Measurements from ENCODE around the gene ZNF217.
"Not testable (repeated sequence)": the region's sequence is repeated elsewhere in the genome, so short reads cannot be mapped to it uniquely, and the experiment has no call there.

Gene ZNF217

DNA sequence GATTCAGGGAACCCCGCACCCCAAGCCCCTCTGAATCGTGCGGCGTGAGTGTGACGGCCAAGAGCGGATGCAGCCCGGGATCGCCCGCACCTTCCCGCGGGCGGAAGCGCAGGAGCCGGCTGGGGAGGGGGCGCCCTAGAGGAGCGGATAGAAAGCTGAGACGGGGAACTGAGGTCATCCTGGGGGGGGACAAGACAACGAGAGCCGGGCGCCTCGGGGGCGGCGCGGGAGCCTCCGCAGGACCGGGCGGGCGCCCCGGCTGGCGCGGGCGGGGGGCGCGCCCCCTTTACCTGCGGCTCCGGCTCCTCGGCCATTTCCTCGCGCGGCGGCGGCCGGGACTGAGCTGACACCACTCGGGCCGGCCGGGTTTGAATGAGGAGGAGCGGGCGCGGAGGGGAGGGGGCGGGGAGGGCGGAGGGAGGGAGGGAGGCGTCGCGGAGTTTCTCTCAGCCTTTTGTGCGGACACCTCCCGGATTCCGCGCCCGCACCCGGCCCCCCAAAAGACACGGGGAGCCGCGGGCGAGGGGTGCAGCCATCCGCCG is at the start of gene ZNF217:
ZNF217 (minus strand) TSS at position 374 of the 542 bp plus-strand sequence. CDS start 11,013 bp downstream, outside the sequence.
- peak in 1 of 2 experiments; percentile 33 for DNase-seq (ENCODE audit: low read depth in 2 of 2)

DNA sequence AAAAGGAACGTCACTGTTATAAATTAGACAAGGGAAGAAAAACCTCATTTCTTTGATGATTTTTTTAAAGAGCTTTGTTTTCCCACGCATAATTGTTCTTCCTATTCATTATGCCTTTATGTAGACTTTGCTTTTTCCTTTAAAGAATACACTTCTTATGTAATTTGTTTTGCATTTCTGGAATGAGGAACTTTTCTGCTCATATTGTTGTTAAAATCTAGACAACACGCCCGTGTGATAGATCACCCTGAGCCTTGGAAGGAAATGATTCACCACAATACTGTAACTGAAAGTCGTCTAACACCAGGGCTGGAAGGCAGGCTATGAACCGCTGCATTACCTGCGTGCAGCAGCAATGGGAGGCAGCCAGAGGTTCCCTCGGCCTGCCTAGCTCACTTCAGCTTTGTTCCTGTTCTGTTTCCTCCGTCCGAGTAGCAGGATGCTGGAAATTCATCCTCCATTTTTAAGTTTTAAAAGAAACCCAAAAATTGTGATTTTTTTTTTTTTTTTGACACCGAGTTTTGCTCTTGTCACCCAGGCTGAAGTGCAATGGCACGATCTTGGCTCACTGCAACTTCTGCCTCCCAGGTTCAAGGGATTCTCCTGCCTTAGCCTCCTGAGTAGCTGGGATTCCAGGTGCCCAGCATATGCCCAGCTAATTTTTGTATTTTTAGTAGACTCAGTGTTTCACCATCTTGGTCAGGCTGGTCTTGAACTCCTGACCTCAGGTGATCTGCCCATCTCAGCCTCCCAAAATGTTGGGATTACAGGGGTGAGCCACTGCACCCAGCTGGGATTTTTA is 49.6 kb upstream of the ZNF217 start:
- DNase-seq (ENCODE audit: low read depth in 2 of 2) = no peak

DNA sequence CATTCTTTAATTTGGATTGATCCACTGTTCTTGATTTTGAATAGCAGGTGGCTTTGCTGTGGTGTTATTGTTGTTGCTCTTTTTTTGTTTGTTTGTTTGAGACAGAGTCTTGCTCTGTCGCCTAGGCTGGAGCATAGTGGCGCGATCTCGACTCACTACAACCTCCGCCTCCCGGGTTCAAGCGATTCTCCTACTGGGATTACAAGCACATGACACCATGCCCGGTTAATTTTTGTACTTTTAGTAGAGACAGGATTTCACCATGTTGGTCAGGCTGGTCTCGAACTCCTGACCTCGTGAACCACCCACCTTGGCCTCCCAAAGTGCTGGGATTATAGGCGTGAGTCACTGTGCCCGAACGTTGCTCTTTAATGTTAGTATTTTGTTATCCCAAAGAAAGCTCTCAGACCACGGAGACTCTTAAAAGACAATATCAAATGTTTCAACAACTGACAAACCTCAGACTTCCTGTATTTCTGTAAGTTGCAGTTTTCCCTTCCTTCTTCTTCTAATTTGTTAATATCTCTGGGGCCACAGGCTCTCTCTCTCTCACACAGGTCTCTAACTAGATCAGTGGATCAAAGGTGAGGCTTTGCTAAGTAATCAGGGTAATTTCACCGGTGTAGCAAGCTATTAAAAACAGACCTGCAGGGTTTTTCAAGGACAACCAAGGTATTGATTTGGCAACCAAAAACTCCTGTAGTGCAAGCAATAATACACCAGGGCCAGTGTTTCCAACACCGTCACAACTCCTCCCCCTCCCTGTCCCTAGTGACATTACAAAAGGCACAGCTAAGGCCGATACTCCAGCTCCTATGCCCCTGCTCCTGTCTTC is 48.8 kb upstream of the ZNF217 start:
- no peak for DNase-seq (ENCODE audit: low read depth in 2 of 2)

DNA sequence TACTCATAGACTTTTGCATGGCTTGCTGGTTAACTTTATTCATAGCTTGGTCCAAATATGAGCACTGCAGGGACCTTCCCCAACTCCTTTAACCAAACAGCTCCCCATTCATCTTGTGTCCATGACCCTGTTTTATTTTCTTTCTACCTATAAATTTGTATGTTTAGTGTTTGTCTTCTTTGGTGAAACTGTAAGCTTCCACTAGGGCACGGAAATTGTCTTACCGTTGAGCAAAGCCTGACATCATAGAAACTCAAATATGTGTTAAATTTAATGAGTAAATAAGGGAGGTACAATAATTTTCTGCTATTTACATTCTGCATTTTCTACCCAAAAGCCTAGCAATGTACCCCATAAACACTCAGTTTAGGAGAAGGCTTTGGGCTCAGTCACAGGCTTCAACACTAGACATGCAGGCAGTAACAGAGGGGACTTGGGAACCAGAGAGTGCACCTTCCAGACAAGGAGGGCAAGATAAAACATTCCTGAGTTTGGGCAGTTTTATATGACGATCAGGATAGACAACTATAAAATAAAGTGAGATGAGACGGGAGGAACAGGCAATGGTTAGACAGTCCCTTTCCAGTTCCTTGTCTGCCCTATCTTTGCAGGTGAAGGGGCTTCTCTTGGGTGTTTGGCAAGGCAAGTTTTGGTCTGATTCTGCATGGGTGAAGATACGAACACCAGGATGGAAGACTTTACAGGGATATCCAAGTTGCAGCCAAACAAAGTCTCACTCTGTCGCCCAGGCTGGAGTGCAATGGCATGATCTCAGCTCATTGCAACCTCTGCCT is 46.2 kb upstream of the ZNF217 start:
- DNase-seq (ENCODE audit: low read depth in 2 of 2) = no peak

DNA sequence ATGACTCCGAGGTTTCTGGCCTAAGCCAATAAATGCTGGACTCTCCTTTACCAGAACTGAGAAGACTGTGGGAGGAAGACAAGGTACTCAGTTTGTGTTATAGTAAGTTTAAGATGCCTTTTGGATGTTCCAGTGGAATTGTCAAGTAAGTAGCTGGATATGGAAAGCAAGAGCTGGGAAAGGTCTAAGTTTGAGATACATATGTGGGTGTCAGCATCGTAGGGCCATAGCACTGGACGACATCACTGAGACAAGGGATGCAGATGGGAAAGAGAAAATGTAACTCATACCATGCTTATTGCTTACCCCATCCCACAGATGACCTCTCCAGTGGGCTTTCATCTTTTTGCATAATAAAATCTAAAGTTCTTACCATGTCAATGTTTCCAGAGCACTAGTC is 45.5 kb upstream of the ZNF217 start:
- no peak for DNase-seq (ENCODE audit: low read depth in 2 of 2)

DNA sequence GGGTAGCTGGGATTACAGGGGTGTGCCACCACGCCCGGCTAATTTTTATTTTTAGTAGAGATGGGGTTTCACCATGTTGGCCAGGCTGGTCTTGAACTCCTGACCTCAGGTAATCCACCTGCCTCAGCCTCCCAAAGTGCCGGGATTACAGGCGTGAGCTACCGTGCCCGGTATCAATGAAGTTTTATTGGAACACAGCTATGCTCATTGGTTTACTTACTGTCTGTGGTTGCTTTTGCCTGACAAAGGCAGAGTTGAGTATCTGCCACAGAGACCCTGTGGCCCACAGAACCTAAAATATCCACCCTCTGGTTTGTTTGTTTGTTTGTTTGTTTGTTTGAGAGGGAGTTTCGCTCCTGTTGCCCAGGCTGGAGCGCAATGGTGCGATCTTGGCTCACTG is 43.7 kb upstream of the ZNF217 start:
- not testable (repeated sequence) for DNase-seq (ENCODE audit: low read depth in 2 of 2)

DNA sequence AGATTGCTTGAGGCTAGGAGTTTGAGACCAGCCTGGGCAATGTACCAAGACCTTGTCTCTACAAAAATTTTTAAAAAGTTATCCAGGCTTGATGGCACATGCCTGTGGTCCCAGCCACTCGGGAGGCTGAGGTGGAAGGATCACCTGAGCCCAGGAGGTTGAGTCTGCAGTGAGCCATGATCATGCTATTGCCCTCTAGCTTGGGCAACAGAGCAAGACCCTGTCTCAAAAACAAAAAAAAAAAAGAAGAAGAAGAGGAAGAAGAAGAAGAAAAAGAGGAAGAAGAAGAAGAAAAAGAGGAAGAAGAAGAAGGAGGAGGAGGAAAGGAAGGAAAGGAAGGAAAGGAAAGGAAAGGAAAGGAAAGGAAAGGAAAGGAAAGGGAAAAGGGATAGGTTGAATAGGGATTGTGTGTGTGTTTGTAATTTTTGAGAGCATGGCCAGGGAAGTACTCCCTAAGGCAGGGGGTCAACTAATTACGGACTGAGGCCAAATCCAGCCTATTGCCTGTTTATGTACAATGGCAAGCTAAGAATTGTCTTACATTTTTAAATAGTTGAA is 43.0 kb upstream of the ZNF217 start:
- DNase-seq (ENCODE audit: low read depth in 2 of 2) = no peak

DNA sequence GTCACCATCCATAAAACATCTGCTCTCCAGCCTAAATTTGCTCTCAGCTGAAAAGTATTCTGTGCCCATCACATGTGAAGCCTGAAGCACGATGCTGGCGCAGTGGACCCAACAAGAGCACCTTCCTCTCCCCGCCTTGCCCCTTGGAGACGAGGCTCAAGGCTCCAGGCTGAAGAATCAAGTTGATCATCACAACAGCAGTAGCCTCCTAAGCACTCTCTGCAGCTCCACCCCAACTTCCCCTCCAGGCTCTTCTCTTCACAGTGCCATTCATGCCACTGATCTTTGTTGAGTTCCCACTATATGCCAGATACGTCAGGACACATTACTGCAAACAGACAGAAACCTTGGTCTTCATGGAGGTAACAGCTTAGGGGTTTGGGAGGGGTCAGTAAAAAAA is 41.6 kb upstream of the ZNF217 start:
- DNase-seq (ENCODE audit: low read depth in 2 of 2) = no peak

DNA sequence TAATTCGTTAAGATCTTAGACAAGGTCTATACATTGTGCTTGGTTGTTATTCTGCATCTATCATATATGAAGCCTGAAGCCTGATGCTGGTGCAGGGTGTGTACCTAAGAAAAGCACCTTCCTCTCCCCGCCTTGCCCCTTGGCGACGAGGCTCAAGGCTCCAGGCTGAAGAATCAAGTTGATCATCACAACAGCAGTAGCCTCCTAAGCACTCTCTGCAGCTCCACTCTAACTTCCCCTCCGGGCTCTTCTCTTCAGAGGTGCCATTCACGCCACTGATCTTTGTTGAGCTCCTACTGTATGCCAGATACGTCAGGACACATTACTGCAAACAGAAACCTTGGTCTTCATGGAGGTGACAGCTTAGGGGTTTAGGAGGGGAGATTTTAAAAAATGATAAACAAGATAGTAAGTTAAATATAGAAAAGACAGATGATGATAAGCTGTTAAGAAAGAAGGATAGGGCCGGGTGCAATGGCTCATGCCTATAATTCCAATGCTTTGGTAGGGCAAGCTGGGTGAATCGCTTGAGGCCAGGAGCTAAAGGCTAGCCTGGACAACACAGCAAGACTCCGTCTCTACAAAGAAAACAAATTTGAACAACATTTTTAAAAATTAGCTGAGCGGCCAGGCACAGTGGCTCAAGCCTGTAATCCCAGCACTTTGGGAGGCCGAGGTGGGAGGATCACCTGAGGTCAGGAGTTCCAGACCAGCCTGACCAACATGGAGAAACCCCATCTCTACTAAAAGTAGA is 38.4 kb upstream of the ZNF217 start:
- no peak for DNase-seq (ENCODE audit: low read depth in 2 of 2)

DNA sequence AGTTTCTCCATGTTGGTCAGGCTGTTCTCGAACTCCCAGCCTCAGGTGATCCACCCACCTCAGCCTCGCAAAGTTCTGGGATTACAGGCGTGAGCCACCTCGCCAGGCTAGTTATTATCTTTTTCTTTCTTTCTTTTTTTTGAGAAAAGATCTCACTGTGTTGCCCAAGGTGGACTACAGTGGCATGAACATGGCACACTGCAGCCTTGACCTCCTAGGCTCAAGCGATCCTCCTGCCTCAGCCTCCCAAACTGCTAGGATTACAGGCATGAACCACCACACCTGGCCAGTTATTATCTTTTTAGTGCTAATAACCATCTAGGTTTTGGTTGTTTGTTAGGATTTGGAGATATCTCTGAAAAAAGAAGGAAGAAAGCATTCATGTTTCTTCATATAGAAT is 35.8 kb upstream of the ZNF217 start:
- DNase-seq (ENCODE audit: low read depth in 2 of 2) = no peak

DNA sequence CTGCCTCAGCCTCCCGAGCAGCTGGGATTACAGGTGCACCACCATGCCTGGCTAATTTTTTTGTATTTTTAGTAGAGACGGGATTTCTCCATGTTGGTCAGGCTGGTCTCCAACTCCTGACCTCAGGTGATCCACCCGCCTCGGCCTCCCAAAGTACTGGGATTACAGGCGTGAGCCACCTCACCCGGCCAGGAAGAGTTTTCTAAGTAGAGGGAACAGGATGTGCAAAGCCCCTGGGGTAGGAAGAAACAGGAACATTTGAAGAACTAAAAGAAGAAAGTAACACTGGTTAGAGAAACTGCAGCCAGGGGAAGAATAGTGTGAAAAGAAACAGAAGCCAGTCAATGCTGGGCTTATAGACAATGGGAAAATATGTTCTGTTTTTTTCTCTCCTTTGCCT is 35.1 kb upstream of the ZNF217 start:
- not testable (repeated sequence) for DNase-seq (ENCODE audit: low read depth in 2 of 2)

DNA sequence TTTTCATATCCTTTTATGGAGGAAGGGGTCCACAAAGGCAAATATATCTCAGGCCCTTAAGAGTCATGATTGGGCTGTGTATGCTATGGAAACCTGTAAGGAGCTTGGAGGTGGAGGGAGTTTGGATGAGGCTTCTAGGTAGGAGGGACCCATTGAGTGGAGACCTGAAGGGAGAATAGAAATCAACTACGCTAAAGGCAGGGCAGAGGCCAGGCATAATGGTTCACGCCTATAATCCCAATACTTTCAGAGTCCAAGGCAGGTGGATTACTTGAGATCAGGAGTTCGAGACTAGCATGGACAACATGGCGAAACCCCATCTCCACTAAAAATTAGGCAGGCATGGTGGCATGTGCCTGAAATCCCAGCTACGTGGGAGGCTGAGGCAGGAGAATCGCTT is 34.4 kb upstream of the ZNF217 start:
- DNase-seq (ENCODE audit: low read depth in 2 of 2) = no peak

DNA sequence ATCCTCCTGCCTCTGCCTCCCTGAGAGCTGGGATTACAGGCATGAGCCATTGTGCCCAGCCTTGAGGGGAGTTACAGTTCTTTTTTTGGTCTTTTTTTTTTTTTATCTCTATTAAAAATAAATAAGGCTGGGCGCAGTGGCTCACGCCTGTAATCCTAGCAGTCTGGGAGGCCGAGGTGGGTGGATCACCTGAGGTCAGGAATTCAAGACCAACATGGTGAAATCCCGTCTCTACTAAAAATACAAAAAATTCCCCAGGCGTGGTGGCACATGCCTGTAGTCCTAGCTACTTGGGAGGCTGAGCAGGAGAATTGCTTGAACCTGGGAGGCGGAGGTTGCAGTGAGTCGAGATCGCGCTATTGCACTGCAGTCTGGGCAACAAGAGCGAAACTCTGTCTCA is 33.4 kb upstream of the ZNF217 start:
- DNase-seq (ENCODE audit: low read depth in 2 of 2) = not testable (repeated sequence)

DNA sequence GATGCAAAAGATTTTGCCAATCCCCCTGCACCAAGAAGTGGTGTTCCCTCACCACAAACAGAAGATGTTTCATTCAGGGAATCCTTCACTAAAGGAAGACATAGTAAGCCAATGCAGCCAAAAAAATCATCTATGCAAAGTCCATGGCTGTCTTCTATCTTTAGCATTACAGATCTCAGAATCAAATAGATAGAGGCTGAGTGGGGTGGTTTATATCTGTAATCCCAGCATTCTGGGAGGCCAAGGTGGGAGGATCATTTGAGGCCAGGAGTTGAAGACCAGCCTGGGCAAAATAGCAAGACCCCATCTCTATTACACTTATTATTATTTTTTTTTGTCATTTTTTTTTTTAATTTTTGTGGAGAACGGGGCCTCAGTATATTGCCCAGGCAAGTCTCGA is 32.9 kb upstream of the ZNF217 start:
- no peak for DNase-seq (ENCODE audit: low read depth in 2 of 2)

DNA sequence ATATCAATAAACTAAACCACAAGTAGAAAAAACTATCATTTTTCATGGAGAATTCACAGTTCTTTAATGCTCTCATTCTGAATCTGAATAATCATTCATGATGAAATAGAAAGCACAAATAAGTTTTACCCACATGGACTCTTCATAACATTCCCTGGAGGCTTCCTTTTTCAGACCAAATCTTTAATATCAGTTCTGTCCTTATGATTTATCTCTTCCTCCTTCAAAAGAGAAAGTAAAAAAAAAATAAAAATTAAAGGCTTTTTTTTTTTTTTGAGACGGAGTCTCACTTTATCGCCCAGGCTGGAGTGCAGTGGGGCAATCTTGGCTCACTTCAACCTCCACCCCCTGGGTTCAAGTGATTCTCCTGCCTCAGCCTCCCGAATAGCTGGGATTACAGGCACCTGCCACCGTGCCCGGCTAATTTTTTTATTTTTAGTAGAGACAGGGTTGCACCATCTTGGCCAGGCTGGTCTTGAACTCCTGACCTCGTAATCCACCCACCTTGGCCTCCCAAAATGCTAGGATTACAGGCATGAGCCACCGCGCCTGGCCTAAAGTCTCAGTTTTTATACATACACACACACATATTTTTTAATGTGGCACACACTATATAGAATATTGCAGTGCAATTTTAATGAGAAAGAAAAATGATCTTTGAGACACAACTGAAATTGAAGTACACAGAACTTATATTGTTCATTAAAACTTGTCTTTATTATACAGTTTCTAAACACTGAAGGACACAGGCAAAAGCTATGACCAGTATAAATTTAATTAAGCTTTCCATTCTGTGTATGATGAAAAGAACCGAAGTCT is 31.9 kb upstream of the ZNF217 start:
- DNase-seq (ENCODE audit: low read depth in 2 of 2) = no peak

DNA sequence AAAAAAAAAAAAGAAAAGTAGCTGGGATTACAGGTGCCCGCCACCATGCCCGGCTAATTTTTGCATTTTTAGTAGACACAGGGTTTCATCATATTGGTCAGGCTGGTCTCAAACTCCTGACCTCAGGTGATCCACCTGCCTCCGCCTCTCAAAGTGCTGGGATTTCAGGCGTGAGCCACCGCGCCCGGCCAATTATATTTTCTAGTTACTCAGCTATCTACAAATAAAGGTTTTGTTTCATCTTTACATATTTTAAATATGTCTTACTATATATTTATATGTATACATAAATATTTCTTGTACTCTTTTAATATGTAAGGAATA is 31.2 kb upstream of the ZNF217 start:
- not testable (repeated sequence) for DNase-seq (ENCODE audit: low read depth in 2 of 2)

DNA sequence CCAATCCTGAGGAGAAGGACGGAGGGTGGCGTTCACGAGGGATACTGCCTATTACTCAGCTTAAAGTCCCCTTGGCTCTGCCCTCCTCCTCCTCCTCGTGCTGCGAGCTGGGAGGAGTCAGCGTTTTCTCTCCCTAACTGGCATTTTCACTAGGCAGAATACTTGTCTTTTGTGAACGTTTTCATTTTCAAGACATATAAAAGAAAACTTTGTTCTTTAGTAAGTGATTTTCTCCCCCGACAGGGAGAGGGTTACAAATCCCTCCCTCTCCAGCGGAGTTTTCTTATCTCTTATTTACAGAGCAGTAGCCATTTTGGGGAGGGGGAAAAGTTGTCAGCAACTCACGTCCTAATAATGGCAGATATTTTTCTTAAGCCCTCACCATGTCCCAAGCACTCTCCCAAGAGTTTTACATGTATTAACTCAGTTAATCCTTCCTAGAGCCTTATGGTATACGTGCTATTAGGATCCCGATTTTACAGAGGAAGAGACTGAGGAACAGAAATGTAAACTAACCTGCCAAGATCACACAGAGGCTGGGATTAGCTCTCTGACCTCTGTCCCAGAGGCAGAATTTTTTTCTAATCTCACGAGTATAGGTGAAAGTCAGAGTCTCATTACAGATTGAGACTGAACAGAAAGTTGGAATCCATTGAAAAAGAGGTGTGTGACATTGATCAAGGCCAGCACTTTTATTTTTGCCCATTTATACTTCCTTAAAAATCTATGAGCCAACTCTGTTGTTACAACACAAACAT is 30.0 kb upstream of the ZNF217 start:
- DNase-seq (ENCODE audit: low read depth in 2 of 2) = no peak

DNA sequence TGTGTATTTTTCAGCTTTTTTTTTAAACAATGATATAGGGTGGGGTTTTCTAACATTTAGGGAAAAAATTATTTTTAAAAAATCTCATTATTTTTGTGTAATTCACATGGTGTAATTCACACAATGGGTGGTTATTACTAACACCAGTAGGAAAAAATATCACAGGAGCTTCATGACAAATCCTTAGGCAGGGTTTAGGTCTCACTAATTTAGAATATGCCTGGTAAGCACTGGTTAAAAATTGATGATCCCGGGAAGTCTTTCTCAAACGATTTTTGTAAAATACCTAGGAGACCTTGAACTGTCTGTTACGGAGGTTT is 29.5 kb upstream of the ZNF217 start:
- DNase-seq (ENCODE audit: low read depth in 2 of 2) = no peak

All from fibroblast of skin of left quadriceps (primary cell).